OCI-LY3 (cell line): ENCODE results near the gene TBC1D4.

Source experiments
- EZH2phosphoT487 ChIP-seq: fragments of 200-600 bp; shearing (Covaris generic); IDR thresholded peaks from 2 replicates; pipeline ENCODE4 v1.6.1; 2018; ENCODE audit warnings: antibody characterized with exemption, mixed run types, low read depth
- TF ChIP-seq, protein P1 (sequence below): fragments of 200-600, 300-600 bp; sonication (generic); IDR thresholded peaks from 2 replicates; pipeline ENCODE4 v1.5.1; 2014; ENCODE audit warnings: antibody characterized with exemption, low read length, low read depth

DNA sequence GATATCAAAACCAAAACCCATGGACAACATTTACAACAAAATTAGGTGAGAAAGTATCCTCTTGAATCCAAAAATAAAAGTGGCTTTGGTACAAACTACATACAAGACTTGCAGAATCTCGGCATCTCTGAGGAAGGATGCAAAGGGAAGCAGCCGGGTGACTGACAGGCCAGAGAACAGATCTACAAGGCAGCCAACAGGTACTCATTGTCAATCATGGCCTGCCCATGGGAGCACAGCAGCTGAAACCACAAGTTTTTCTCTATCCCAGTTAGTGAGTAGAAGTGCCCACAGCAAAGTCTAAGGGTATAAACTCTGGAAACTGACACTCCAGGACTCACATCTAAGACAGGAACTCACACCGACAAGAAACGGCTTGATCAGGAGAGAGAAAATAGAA, 74.5 kb downstream of the TBC1D4 start:
- TF ChIP-seq, protein P1, sequence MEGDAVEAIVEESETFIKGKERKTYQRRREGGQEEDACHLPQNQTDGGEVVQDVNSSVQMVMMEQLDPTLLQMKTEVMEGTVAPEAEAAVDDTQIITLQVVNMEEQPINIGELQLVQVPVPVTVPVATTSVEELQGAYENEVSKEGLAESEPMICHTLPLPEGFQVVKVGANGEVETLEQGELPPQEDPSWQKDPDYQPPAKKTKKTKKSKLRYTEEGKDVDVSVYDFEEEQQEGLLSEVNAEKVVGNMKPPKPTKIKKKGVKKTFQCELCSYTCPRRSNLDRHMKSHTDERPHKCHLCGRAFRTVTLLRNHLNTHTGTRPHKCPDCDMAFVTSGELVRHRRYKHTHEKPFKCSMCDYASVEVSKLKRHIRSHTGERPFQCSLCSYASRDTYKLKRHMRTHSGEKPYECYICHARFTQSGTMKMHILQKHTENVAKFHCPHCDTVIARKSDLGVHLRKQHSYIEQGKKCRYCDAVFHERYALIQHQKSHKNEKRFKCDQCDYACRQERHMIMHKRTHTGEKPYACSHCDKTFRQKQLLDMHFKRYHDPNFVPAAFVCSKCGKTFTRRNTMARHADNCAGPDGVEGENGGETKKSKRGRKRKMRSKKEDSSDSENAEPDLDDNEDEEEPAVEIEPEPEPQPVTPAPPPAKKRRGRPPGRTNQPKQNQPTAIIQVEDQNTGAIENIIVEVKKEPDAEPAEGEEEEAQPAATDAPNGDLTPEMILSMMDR: no peak
- TF ChIP-seq EZH2phosphoT487: no peak
